ENCODE measurements around the gene ZNF680. TPM values are rescaled to one million over a fixed set of nuclear protein-coding genes. Genes with fewer than 3 reads are reported as not detected.

The ZNF680 gene
- total RNA-seq, 4 donors from 2014 or later = 72.4 to 86.1 (median 84.1) TPM

DNA sequence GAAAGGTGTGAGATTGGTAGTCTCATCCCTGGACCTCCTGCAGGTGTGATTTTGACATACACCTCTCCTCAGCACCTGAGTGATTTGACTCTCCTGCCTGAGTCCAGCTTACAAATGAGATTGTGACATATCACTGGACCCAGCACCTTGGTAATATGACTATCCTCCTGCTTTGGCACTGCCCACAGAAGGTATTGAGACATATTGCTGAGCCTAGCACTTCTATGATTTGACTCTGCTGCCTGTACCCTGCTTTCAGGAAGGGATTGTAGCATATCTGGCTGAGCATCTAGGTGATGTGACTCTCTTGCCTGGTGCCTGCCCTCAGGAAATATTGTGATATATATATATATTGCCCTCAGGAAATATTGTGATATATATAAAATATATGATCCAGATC is 43.5 kb upstream of the ZNF680 start:
- Histone ChIP-seq H3K27ac (no peak overlapping the region), H3K4me1 (no peaks in the 10 kb centered on the region), H3K36me3 (no peaks in the 10 kb centered on the region), H3K27me3 (no peaks in the 10 kb centered on the region), H3K4me3 (replicated peaks in 1 of 3) (no peak overlapping the region), H3K9me3 (no peaks in the 10 kb centered on the region)
- TF ChIP-seq POLR2A (IDR thresholded peaks at IDR 0.05) = no peak
- TF ChIP-seq, protein P1, sequence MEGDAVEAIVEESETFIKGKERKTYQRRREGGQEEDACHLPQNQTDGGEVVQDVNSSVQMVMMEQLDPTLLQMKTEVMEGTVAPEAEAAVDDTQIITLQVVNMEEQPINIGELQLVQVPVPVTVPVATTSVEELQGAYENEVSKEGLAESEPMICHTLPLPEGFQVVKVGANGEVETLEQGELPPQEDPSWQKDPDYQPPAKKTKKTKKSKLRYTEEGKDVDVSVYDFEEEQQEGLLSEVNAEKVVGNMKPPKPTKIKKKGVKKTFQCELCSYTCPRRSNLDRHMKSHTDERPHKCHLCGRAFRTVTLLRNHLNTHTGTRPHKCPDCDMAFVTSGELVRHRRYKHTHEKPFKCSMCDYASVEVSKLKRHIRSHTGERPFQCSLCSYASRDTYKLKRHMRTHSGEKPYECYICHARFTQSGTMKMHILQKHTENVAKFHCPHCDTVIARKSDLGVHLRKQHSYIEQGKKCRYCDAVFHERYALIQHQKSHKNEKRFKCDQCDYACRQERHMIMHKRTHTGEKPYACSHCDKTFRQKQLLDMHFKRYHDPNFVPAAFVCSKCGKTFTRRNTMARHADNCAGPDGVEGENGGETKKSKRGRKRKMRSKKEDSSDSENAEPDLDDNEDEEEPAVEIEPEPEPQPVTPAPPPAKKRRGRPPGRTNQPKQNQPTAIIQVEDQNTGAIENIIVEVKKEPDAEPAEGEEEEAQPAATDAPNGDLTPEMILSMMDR (IDR thresholded peaks at IDR 0.05) = no peak
- no peak for DNase-seq
- intact Hi-C loops (cut with DNase I) = no loop called here

DNA sequence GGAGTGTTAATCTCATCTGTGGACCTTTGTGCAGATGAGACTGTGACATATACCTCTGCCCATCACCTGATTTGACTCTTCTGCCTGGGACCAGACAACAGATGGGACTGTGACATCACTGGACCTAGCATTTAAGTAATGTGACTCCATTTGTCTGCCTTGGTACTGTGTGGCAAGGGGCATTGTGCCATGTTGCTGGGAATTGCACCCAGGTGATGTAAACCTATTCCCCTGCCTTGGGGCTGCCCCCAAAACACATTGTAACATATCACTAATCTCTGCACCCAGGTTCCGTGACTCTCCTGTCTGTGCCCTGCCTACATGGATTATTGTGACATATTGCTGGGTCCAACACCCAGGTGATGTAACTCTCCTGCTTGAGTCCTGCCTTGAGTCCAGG is 40.4 kb upstream of the ZNF680 start:
- no peaks in the 10 kb centered on the region for H3K36me3 ChIP-seq
- H3K9me3 ChIP-seq = no peaks in the 10 kb centered on the region
- TF ChIP-seq, protein P1 (IDR thresholded peaks at IDR 0.05) = no peak
- H3K4me3 ChIP-seq (replicated peaks in 1 of 3) = no peak overlapping the region
- intact Hi-C loops (cut with DNase I) = no loop called here
- H3K4me1 ChIP-seq = no peaks in the 10 kb centered on the region
- no peaks in the 10 kb centered on the region for H3K27me3 ChIP-seq
- no peak overlapping the region for H3K27ac ChIP-seq
- 100% methylated on average over 1 of the region's 1 CpG for WGBS, 2 donors
- no peak for DNase-seq

DNA sequence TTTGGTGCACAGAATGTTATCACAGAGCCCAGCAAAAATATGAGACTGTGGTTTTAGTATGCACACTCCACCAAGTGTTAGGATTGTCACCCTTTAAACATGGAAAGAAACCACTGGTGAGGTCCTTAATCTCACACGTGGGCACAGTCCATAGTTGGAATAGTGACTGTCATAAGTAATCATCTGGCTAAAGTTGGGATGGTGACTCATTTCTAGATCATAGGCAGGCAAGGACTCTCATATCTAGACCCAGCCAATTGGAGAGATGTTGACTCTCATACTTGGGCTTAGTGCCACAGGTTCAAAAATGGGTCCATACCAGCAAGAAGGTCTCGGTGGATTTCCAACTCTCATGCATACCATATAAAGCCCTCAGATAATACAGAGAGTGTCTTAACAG is 39.6 kb upstream of the ZNF680 start:
- Histone ChIP-seq H3K4me1 (no peaks in the 10 kb centered on the region), H3K4me3 (replicated peaks in 1 of 3) (no peak overlapping the region), H3K9me3 (no peaks in the 10 kb centered on the region), H3K27ac (no peak overlapping the region), H3K27me3 (no peaks in the 10 kb centered on the region), H3K36me3 (no peaks in the 10 kb centered on the region)
- no peak for DNase-seq
- TF ChIP-seq POLR2A (IDR thresholded peaks at IDR 0.05) = no peak
- TF ChIP-seq, protein P1 (IDR thresholded peaks at IDR 0.05) = no peak
- intact Hi-C loops (cut with DNase I) = no loop called here
- 81 to 89% methylated on average over 2 of the region's 2 CpGs for WGBS, 2 donors

DNA sequence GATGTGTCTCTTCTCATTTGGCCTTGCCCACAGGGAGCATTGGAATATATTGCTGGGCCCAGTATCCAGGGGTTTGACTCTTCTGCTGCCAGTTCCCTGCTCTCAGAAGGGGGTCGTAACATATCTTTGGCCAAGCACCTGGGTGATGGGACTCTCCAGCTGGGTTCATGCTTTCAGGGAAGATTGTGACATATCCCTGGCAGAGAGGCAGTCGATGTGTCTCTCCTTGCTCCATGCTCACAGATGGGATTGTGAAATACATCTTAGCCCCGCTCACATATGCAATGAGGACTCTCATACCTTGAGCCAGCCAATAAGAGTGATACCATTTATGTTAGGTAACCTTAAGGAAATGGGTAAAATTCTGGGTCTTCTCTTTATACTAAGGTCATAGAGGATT is 39.2 kb upstream of the ZNF680 start:
- no peaks in the 10 kb centered on the region for H3K36me3 ChIP-seq
- H3K27me3 ChIP-seq = no peaks in the 10 kb centered on the region
- H3K27ac ChIP-seq = no peak overlapping the region
- 88 to 100% methylated on average over 2 to 3 of the region's 3 CpGs for WGBS, 2 donors
- H3K4me3 ChIP-seq (replicated peaks in 1 of 3) = no peak overlapping the region
- DNase-seq = no peak
- no peaks in the 10 kb centered on the region for H3K9me3 ChIP-seq
- intact Hi-C loops (cut with DNase I) = no loop called here
- TF ChIP-seq POLR2A (IDR thresholded peaks at IDR 0.05) = no peak
- TF ChIP-seq, protein P1 (IDR thresholded peaks at IDR 0.05) = no peak
- no peaks in the 10 kb centered on the region for H3K4me1 ChIP-seq

DNA sequence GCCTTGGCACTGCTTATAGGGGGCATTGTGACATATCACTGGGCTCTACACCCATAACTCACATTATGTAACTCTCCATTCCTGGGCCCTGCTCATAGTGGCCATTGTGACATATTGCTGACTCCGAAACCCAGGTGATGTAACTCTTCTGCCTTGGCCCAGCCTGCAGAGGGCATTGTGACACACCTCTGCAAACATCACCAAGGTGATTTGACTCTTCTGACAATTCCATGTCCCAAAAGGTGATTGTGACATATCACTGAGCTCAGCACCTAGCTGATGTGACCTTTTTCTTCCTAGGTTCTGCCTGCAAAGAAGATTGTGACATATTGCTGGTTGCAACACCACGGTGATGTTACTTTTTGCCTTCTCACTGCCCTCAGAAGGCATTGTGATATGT is 36.5 kb upstream of the ZNF680 start:
- DNase-seq = no peak

More for the DNA sequence above, 36.5 kb upstream of the ZNF680 start:
- H3K27me3 ChIP-seq = no peaks in the 10 kb centered on the region
- H3K36me3 ChIP-seq = no peaks in the 10 kb centered on the region
- WGBS, 2 donors = 97 to 100% methylated on average over 2 of the region's 2 CpGs
- no peak overlapping the region for H3K27ac ChIP-seq
- no peaks in the 10 kb centered on the region for H3K9me3 ChIP-seq
- H3K4me3 ChIP-seq (replicated peaks in 1 of 3) = no peak overlapping the region
- H3K4me1 ChIP-seq = no peaks in the 10 kb centered on the region
- TF ChIP-seq, protein P1 (IDR thresholded peaks at IDR 0.05) = no peak
- no peak for TF ChIP-seq POLR2A (IDR thresholded peaks at IDR 0.05)
- intact Hi-C loops (cut with DNase I) = no loop called here
